HepG2 (cell line): ENCODE data around the gene L3MBTL4.

Source experiments
- SCMH1 ChIP-seq: sonication (generic); formaldehyde crosslinking; IDR thresholded peaks from 2 replicates; pipeline ENCODE4 v1.9.0; 2021; ENCODE audit warnings: missing genetic modification reagents, mild to moderate bottlenecking, borderline replicate concordance
- ZNF274 ChIP-seq: sonication (generic); formaldehyde crosslinking; IDR thresholded peaks from 2 replicates; pipeline ENCODE4 v1.5.1; 2020; ENCODE audit warnings: mild to moderate bottlenecking, missing genetic modification reagents
- ZNF296 ChIP-seq: sonication (generic); formaldehyde crosslinking; conservative IDR thresholded peaks from 2 replicates; pipeline ENCODE4 v1.5.0; 2020; ENCODE audit warnings: mild to moderate bottlenecking, missing genetic modification reagents

DNA sequence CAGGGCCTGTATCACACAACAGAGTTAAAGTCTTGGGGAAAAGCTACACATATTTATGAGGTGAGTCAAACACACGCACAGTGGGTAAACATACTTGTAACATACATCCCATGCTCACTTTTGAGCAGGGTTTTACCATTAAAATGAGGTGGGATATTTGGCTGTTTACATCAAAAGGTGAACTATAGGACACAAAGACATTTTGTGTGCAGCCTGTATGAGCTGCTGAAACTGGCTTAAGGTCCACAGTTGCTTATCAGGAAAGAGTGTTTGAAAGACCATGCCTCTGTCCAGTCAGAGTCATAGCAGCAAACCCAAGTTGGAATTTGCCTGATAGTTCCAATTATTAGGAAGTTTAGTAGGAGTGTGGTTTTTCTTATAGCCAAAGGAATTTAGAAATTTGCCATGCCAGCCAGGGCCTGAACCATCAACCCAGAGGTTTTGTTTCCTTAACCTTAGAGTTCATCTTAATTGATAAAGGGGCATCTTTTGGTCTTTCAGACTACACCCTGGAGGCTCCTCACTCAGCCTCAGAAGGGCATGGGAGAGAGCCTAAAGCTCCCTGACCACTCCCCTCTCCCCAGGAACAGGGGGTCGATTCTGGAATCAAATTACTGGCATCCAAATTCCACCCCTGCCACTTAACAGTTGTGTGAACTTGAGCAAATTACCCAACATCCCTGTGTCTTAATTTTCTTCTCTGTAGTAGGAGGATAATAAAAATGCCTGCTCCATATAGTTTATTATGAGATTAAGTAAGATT, 29.9 kb upstream of the L3MBTL4 start:
- TF ChIP-seq SCMH1 (no peak), ZNF296 (CRISPR knock-in tag) (no peak), ZNF274 (CRISPR knock-in tag) (no peak)
